Activated gamma-delta T cell treated with anti-CD3 and anti-CD28 coated beads, Interleukin-2, amount 50 U/mL, for 16 hours (primary cell): Measurements from ENCODE around the gene ARRB1.
"Not testable (repeated sequence)": the region's sequence is repeated elsewhere in the genome, so short reads cannot be mapped to it uniquely, and the experiment has no call there.

ENCODE experiments used
- DNase-seq: peaks from one replicate; pipeline ENCODE4 v3.0.0-alpha.2; 2020; ENCODE audit warnings: low read depth

The ARRB1 gene

DNA sequence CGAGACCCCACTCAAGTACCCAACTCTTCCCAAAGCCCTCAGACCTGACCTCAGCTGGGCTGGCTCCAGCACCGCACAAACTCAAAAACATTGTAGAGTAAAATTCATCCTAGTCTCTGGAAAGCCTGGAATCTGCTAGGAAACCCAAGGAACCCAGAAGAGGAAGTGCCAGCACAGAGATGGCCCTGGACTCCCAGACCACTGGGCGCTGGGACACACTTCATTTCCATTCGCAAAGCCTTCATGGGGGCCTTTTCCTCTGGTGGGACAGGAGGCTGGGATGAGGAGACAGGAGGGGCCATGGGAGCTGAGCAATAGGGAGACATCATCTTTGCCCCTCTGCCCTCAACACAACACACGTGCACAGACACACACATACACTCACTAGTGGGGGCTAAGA lies 30.8 kb downstream of the ARRB1 start:
- DNase-seq, result no peak

DNA sequence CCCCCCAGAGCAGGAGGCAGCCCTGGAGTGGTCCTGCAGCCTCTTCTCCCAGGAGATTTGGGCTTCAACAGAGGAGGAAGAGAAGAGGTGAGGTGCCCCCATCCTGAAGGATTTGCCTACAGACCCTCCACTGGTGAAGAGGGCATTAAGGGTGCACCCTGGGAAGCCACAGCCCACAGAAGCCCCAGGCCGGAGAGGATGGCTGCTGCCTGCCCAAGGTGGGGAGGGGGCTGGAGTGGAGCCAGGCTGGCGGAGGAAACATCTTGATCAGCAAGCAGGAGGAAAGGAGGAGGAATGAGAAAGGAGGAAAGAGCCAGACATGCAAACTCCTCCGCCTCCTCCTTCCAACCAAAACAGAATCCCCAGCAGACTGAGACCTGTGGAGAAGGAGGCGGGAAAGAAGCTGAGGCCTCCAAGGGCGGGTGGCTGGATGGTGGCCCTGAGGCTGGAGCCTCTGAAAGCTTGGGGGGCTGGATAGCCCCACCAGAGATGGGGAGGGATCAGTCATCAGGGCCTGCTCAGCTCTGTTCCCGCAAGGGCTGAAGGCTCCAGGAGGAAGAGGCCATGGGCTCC lies 31.3 kb downstream of the ARRB1 start:
- no peak for DNase-seq

DNA sequence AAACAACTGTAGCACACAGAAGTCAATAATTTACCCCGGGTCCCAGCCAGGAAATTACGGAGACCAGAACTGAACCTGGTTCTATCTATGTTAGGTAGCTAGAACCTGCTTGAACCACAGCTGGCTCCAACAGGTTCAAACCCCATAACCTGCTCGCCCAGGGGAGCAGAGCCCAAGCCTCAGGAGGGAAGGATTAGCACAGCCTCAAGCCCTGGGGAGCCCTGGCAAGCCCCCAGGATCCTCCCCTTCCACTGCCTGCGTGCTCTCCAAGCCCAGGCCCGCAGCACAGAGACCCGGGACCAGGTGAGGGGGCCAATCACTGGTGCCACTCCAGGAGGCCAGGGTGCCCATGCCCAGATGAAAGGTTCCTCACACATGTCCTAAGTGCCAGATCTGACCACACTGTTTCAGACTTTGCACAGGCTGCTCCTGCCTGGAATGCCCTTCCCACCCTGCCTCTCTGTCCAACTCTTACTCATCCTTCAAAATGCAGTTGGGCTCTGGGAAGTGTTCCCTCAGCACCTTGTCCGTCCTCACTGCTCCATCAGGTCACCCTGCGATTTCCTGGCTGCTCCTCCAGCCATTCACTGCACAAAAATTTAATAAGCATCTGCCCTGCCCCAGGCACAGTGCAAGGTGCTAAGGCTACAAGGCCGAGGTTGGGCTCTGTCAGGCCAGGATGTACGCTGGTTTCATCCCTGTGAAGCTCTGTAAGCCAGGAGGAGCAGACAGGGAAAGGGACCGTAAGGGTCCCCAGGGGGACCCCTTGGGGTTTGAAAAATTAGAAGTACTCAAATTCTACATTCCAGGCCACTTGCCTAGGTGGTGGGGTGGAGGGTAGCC lies 32.2 kb downstream of the ARRB1 start:
- no peak for DNase-seq

DNA sequence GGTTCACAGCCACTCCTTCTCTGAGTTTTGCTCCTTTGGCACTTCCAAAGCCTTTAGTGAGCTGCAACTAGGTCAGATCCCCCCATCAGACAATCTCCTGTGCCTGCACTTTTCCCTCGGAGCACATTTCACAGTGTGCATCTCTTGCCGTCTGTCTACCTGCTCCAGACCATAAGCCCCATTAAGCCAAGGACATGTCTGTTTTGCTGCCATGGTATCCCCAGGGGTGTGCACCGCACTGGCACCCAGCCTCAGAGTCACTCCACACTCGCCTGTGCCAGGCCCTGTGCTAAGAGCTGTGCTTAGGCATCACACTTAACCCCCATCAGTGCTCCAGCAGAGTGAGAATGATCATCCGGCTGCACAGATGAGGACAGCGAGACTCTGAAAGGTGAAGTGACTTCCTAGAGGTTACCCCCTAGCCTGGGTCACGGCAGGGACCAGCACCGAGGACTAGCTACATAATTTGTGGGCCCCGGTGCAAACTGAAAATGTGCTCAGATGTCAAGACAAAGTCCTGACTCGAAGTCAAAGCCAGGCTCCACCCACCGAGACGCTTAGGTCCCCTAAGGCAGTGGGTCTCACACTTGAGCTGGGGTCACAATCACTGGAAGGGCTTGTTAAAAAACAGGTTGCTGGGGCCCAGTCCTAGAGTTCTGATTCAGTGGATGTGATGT lies 33.9 kb downstream of the ARRB1 start:
- DNase-seq, result no peak

DNA sequence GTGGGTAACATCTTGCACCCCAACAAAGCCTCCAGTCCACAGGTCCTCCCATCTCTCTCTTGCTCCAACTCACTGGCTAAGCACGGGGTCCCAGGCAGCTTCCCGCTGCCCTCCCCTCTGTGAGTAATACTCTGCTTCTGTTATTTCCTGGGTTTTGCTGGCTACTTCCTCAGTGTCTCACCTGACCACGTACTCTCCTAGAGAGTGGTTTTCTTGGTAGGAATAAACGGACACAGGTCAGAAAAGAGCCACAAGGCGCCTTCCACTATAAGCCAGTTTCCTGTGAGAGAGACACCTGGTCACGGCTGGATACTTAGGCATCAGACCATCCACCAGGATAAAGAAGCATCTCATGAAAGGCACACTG lies 36.0 kb downstream of the ARRB1 start:
- no peak for DNase-seq

DNA sequence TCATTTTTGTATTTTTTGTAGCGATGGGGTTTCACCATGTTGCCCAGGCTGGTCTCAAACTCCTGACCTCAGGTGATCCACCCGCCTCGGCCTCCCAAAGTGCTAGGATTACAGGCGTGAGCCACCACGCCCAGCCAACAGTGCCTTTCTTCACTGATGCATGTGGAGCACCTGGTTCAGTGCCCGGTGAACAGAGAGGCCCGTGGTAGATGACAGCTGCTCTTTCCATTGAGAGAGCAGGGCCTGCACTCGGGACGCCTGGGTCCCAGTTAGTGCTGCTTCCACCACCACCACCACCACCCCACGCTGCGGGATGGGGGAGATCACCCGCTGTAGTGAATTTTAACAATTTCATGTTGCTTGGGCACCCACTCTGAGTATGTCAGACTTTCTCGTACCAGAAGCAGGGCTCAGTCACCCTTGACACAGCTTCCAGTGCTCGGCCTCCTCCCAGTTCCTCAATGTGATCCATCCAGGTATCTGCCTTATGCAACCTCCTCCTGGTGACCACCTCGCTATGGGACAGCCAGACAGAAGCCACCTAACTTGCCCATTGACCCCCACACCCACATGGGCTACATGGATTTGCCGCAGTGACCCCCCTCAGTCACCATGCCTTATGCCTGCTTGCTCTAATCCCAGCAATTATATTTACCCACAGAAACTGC lies 36.6 kb downstream of the ARRB1 start:
- DNase-seq, result no peak

DNA sequence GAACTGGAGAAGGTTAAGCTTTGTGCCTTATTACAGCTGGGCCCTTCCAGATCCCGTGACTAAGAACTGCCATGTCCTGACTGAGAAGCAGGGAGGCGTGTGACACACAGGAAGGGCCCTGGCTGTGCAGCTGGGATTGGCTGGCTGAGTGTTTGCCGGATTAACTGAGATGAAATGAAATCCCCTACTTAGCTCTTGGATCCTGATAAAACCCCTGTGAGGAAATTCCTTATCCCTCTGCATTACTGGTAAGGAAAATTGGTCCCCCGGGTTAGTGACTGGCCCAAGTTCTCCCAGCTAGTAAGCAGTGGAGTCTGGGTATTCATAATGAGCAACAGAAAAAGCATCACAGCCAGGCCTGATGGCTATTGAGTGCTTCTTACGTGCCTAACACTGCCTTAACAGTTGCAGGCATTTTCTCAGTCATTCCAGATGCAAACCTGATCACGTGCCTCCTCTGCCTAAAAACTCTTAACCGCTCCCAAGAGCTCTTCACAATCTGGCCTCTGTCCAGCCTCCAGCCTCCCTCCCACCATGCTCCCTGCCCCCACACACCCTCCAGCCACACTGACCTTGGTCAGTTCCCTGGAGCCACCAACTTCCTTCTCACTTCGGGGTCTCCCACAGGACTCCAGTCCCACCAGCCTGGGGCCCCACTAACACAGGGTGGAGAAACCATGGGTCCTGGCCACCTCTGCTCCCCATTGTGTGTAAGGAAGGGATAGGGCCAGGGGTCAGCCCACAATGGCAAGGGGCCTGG lies 37.8 kb downstream of the ARRB1 start:
- DNase-seq, result no peak

DNA sequence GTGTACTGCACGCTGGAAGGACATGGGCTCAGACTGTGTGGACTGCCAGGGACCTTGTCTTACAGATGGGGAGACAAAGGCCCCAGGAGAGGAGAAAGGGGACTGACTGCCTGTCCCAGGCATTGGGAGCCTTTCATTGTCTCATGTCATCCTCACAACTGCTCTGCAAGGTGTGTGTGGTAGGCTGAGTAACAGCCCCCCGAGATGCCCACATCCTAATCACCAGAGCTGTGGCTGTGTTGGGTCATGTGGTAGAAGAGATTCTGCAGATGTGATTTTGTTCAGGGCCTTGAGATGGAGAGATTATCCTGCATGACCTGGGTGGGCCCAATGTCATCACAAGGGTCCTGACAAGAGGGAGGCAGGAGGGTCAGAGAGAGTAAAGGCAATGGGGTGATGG lies 39.1 kb downstream of the ARRB1 start:
- DNase-seq, result no peak

DNA sequence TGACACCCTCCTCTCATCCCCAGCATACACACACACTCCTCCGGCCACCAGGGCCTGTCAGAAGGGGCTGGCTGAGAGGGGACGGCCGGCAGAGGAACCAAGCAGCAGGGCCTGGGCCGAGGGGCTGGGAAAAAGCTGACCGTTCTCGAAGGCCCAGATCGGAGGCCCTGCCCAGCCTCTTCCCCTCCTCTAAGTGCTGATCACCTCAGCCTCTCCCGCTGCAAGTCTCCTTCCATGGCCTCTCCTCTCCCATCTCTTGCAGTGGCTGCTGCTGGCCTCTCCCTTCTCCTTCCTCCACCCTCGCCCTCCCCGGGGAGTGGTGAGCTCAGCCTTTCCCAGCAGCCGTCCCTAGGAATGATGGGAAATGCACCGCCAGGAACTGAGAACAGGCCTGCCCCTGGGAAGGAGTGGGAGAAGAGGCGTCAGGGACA lies 39.6 kb downstream of the ARRB1 start:
- no peak for DNase-seq

DNA sequence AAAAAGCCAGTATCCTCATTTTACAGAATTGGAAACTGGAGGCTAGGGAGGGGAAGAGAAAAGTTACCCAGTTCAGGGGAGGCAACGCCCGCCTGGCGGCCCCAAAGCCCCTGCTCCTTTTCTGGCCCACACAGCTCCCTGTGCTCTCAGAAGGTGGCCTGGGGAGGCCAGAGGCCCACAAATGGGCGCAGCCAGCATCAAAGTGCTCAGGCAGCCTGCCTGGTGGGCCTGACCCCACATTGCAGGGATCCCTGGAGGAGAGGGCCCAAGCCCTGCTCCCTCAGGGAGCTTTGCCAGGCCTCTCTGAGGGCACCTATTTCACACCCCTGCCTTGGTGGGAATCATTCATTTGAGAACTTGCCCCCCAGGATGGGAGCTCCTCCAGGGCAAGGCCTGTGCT lies 42.5 kb downstream of the ARRB1 start:
- DNase-seq, result no peak

DNA sequence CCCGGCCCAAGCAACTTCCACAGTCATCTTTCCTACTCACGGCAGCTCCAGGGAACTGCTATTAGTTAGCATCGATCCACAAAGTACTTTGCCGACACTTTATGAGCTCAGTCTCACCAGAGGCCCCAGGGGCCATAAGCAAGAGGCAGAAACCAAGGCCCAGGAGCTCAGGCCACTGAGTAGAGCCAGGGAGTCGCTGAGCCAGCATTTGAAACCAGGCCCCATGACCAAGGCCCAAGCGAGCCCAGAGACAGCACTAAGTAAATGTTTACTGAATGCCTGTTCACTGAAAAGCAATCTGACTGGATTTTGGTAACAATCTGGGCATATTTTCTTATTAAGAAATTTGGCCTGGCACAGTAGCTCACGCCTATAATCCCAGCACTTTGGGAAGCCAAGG lies 43.3 kb downstream of the ARRB1 start:
- DNase-seq, result no peak

DNA sequence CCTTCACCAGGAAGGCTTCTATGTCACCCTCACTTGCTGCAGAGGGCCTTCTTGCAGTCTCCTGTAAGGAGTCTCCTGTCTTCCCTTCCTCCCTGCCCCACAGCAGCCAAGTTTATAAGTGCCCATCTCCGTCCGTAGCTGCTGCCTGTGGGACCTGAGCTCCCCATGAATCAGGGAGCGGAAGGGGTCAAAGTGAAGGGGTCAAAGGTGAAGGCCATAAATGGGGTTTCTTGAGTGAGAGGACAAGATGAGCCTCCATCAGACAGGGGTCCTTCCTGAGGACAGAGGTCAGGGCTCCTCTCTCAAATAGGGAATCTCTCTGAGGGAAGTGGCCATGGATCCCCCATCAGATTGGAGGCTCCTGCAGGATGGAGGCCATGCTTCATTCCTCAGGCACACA lies 44.4 kb downstream of the ARRB1 start:
- DNase-seq, result no peak

DNA sequence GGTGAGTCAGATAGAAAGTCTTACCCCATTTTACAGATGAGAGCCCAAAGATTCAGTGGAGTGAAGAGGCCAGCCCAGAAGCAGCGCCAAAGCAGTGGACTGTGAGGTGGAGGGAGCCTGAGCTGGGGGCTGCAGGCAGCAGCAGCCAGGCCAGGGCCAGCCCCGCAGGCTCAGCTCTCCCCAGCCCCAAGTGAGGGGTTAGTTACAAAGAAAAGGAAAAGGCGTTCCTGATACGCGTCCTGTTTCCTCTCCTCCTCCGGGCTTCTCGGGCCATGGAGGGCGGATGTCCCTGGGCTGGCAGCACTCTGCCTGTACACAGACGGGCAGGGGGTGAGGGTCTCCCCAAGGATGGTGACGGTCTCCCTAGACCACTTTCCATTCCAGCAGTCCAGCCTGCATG lies 44.9 kb downstream of the ARRB1 start:
- DNase-seq, result no peak

DNA sequence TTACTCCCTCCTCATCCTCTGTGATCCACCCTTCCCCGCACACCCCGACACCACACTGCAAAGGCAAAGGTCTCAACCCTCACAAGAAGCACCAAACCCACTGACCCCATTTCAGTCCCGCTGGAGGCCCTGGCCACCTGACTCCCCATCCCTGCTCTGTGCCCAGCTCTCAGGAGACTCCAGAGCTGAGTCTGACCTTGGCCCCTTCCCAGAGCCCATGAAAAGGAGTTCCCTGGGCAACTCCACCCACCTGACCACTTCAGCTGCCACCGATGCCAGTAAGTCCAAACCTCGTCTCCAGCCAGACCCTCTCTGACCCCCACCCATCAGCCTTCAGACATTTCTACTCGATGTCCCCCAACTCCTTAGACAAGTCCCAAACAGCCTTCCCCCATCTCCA lies 45.5 kb downstream of the ARRB1 start:
- DNase-seq, result no peak

DNA sequence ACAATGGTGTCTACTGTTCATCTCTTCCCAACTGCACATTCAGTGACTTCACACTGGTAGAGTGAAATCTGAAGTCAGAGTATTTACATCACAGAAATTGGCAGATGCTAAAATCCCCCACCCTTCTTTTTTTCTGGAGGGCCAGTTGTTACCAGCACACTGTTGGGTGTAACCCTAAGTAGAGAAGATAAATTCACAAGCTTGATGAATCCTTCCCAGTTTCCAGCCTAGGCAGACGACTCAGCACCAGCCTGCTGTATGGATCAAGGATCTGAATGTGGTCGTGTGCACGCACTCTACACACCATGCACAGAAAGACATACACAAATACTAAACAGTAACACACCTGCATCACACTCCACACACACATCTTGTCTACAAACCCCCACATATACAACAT lies 46.0 kb downstream of the ARRB1 start:
- no peak for DNase-seq

DNA sequence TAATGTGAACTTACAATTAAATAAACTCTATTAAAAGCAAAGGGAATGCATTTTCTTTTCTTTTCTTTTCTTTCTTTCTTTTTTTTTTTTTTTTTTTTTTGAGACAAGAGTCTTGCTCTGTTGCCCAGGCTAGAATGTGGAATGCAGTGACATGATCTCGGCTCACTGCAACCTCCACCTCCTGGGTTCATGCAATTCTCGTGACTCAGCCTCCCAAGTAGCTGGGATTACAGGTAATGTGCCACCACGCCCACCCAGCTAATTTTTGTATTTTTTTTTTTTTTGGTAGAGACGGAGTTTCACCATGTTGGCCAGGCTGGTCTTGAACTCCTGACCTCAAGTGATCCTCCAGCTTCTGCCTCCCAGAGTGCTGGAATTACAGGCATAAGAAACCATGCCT lies 46.5 kb downstream of the ARRB1 start:
- not testable (repeated sequence) for DNase-seq

DNA sequence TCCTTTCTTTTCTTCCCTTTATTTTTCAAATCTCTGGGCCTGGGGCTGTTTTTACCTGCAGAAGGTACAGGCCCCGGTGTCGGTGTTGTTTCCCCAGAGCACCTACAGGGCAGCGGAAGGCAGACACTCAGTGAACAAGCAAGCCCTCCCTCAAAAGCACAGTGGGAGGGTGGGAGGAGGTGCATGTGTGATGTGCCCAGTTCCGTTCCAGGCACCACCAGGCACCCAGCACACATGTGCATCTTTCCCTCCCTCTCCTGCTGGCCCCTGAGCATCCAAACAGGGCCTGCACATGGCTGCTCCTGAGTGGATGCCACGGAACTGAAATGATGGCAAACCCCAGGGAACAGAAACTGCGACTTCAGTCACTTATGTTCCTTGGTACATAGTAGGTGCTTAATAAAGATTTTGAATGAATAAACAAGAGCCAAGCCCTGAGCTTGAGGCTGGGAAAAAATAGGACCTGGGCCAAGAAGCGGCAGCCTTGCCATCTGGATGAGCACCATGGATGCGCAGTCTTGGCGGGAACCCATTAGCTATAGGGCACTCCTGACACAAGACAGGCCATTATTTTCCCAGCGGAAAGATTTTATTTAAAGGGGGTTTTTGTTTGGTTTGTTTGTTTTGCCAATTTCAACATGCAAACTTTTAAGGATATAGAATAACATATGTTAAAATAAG lies 47.8 kb downstream of the ARRB1 start:
- DNase-seq, result no peak

DNA sequence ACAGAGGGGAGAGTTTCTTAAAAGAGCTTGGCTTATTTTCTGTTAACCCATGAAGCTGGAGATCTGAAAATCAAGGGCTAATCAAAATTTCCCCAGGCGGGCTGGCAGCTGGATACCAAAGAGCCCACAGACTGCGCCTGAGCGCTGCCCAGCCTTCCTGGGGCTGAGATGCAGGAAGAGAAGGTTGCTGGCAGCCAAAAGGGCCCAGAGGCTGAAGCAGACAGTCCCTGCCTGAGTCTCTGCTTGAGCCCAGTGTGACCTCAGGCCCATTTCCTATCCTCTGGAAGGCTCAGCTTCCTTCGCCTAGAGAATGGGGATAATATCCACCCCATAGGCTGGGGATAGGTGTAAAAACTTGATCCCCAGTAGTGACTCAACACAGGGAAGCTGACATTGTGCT lies 49.1 kb downstream of the ARRB1 start:
- DNase-seq, result no peak

DNA sequence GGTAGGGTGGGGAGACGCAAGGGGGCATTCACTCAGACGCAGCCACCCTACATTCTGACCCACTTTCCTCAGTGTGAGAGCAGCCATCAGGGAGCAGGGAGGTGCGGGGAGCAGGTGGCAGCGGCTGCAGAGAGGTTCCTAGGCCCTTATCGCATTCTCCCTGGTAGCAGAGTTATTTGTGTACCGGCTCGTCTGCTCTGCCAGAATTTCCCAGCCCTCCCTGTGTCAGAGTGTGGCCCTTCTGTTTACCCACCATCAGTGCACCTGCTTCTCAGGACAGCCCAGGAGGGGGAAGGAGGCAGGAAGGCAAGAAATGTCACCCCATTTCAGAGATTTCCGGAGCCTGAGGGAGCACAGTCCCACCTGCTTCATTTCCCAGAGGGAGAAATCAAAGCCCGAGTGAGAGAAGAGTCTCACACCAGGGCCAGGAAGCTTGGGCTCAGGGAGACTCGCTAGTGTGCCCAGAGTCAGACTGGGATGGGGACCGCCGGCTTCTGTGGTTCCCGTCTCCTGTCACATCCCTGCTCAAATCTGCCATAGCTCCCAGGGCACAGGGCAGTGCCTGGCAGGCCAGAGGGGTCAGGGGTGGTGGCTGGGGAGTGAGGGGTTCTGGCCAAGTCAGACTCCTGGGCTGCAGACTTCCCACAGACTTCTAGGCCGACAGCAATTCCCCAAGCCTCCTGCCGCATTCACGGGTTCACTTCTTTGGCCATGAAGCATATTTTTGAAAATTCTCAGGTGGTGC lies 49.7 kb downstream of the ARRB1 start:
- no peak for DNase-seq

DNA sequence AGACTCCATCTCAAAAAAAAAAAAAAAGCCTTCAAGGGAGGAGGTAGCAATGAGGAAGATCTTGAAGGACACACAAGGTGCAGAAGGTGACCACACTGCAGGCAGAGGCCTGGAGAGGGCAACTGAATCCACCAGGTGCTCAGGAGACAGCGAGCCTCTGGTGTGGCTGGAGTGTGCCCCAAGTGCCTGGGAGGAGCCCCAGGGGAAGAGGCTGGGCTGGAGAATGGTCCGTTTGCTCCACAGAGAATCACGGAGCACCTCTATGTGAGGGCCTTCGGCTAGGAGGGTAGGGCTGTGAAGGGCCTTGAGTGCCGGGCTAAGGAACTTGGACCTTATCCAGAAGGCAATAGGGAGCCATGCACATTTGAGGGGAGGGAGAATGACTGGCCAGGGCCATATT lies 50.3 kb downstream of the ARRB1 start:
- DNase-seq, result no peak

DNA sequence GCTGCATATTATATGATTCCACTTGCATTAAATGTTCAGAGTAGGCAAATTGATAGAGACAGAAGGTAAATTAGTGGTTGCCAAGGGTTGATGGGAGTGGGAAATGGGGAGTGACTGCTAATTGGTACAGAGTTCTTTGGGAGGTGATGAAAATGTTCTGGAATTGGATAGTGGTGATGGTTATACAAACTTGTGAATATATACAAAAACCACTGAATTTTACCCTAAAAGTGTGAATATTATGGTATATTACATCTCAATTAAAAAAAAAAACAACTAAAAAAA lies 52.5 kb downstream of the ARRB1 start:
- no peak for DNase-seq
